Limb (tissue), 2 donors: Measurements from ENCODE around the gene MEAK7.

Experiments
- DNase-seq, 2 donors: peaks; one replicate each; pipeline ENCODE4 v3.0.0-alpha.2; 2016; ENCODE audit errors: extremely low spot score in 2 of 2

The MEAK7 gene

DNA sequence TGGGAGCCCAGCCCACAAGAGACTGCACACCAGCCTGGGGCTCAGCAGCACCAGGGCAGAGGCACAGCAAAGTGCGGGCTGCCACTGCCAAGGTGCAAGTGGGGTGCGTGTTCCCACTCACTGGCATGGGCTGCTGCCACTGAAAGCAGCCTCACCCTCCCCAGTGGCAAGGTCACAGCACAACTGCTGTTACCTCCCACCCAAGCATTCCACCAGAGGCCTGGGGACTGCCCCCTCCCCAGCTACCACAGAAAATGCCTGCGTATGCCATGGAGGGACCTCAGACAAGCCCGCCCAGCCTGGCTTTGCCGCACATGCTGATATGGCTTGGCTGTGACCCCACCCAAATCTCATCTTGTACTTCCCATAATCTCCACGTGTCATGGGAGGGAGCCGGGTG lies 33.1 kb downstream of the MEAK7 start:
- no peak for DNase-seq

DNA sequence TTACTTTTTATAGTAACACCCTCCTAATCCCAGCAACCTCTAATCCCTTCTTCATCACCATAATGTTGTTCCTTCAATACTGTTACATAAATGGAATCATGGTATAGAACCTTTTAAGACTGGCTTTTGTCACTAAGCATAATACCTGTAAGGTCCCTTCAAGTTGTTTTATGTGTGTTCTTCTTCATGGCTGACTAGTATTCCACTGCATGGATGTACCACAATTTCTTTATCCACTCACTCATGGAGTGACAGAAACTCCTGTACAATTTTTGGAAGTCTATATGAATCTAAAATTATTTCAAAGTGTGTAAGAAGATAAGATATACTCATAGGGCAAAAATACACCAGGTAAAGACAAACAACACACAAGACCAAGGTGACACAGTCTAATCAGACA lies 36.8 kb downstream of the MEAK7 start:
- no peak for DNase-seq

DNA sequence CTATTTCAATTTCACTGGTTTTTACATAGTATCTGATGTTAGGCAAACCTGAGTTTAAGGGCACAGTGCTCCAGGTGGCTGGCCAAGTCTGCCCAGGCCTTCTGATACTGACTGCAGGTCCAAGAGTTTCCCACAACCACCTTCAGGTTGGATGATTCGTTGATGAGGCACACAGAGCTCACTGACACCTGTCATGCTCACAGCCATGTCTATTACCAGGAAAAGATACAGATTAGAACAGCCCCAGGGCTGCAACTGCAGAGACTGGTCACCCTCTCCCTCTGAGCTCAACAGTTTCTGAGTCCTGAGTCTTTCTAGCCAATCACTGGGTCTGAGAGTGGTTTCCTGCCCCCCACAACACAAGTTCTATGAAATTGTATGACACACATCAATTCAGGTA lies 37.2 kb downstream of the MEAK7 start:
- DNase-seq, result no peak

DNA sequence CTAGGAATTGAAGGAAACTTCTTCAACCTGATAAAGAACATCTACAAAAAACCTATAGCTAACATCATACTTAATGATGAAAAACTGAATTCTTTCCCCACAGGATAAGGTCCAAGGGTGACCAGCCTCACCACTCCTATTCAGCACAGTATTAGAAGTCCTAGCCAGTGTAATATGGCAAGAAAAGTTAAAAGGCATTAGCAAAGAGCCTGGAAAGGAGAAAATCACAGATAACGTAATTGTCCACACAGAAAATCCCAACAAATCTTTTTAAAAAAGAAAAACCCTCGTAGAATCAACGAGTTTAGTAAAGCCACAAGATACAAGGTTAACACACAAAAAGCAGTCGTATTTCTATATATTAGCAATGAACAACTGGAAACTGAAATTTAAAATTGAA lies 37.8 kb downstream of the MEAK7 start:
- no peak for DNase-seq

DNA sequence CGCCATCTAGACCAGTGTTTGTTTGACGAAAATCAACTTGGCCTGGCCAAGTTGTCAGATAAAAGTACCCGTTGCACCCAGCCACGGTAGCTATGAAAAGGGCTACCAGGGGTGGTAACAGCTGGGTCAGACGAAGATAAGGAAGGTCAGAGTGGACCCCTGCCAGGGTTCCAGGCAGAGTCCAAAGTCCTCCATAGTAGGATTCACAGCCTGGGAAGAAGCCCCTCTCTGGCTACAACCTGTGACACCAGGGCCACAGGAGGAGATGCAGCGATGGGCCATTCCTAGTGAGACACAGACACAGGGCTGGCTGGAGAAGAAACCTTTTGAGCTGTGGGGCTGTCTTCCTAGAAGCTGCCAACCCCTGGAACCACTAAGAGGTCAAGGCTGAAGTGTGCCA lies 39.3 kb downstream of the MEAK7 start:
- no peak for DNase-seq

DNA sequence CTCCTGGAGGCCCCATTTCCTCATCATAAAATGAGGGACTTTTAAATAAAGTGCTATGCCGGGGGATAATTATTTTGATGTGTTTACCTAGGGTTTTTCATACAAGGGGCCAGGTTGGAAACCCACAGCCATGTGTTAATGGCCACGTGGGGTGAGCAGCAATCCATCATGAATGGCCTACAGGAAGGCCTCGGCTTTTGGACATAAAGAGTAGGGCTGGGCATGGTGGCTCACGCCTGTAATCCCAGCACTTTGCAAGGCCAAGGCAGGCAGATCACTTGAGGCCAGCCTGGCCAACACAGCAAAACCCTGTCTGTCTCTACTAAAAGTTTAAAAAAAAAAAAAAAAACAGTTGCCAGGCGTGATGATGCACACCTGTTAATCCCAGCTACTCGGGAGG lies 40.3 kb downstream of the MEAK7 start:
- no peak for DNase-seq

DNA sequence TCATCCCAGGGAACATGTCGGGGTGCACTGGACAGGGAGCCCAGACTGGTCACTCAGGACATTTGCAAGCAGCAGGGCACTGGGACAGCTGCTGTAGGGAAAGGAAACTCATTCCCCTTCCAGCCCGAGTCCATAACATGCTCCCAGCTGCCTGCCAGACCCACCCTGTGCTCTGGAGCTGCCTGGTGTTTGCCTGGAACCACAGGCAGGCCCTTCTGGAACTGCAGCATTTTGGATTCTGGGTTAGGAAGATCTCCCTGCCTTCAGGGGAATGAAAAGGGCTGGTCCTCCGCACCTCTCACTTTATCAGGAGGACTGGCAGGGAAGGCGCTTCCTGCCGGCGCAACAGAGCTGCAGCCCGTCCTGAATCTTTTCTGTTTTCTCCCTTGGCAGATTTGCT lies 41.2 kb downstream of the MEAK7 start:
- DNase-seq, result peak in 1 of 2 donors; percentile 18

DNA sequence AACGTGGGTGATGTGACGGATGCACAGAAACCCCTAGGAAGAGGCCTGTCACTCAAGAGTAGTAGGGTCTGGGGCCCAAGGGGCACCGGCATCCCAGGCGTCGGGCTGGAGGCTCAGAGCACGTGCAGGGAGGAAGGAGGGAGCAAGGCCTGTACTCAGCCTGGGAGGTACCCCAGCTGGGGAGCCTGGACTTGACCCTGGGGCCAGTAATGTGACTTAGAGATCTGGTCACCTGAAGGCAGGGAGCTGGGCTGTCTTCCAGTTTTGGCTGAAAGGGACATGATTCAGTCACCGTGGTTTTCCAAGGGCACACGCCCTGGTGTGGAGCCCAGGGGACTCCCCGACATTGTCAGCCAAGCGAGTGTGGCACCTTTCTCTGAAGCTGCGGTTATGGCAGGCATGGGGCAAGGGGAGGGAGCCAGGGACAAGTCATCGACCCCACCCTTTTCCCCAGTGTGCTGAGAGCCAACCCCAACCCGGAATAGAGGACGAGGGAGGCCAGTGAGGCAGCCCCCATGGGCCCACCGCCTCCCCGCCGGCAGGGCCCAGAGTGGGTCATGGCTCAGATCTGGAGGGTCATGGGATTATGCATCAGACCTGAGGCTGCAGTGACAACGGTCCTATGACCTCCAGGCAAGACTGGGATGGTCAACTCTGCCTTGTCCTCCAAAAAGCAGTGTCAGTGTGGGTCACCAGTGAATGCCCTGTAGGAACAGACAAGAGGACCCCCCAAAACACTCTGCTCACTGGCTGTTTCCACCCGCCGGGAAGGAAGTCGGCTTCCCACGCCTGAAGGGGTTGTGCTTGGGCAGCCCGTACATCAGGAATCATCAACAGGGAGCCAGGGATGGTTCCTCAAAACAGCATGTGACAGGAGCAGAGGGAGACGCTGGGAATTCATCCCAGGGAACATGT lies 41.9 kb downstream of the MEAK7 start:
- no peak for DNase-seq

DNA sequence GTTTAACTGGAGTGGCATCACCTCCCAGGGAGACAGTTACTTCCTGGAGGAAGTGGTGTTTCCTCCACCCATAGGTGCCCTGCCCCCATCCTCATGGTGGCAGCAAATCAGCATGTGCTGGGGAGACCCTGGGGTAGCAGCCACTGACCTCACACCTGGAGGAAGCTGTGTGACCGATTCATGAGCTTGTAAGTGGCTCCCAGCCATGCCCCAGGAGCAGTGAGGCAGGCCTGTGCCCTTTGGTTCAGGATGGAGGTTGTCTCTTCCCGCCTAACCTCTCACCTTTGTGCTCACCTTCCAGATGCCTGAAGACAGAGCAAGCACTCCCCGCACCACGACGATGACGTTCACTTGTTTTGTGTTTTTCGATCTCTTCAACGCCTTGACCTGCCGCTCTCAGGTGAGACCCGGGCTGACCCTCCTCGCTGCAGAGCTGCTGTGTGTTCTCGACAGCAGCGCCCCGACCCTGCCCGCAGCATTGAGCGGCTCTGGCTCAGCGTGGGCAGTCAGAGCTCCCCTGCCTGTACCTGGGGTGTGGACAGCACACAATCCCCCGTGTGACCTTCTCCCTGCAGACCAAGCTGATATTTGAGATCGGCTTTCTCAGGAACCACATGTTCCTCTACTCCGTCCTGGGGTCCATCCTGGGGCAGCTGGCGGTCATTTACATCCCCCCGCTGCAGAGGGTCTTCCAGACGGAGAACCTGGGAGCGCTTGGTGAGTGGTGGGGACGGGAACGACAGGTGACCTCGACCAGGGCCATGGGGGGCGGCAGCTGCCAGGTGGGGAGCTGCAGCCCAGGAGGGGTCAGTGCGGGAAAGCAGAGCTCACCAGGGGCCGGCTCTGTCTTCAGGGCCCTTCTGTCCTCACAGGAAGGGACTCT lies 42.8 kb downstream of the MEAK7 start:
- DNase-seq, result no peak

DNA sequence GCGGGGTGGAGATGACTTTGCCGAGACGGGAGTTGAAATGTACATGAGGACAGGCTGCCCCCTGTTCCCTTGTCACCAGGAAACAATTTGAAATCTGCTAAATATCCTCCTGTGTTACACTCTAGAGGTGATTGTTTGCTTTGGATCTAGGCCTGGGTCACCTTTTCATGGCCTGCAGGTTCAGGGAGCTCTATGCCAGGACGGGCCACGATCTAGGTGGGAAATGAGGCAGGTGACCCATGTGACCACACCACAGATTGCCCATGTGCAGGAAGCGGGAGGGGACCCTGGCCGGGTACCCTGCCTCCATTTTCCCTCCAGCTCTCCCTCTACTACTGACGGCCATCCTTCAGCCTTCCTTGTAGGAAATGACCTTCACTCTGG lies 43.4 kb downstream of the MEAK7 start:
- no peak for DNase-seq

DNA sequence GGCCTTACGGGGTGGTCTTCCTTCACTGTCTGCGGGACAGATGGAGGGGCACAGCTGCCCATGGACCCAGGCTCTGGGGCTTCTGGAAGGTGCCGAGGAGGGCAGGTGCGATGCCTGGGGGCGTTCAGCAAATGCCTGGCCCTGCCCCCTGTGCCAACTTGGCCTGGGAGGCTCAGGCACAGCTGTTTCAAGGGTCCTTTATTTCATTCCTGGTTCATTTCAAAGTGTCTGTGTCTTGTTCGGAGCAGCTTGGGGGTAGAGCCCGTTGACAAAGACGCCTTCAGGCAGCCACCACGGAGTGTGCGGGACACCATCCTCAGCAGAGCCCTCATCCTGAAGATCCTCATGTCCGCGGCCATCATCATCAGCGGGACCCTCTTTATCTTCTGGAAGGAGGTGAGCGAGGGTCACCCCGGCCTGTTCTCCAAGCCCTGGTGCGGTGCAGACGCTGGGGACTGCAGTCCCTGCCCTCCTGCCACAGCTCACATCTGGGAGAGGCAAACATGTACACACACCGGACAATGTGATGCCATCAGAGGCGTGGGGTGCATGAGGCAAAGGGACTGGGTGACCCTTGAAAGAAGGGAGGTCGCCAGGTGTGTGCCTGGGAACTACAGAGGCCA lies 43.9 kb downstream of the MEAK7 start:
- no peak for DNase-seq

DNA sequence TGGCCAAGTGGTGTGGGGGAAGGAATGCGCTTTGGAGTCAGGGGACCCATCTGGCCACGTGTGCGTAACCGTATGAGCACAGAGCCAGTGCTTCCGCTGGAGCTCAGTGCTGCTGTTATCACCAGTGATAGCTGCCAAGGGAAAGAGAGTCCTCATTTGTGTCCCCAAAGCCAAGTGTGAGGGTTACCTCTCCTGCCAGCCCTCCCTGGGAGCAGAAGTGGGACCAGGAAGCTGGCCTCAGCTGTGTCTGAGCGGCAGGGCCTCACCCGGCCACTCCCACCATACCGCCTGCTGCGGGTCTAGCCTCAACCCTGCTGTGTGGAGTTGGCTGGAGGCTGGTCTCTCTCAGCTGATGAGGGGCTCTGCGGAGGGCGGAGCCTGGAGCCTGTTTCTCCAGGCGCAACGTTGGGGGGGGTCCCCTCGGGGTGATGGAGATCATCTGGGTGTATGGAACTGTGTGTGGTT lies 44.5 kb downstream of the MEAK7 start:
- peak in 1 of 2 donors; percentile 13 for DNase-seq

DNA sequence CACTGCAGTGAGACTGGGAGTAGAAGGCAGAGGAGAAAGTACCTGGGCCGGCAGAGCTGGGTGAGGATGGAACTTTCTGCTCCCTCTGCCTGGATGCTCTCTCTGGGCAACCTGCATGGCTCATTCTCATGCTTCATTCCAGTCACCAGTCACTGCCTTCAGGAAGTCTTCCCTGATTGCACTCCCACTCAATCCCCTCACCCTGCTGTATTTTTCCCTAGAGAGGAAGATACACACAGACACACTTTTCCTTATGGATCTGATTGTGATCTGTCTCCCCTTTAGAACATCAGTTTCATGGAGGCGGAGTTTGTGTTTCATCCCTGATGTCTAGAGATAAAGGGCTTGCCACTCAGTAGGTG lies 44.9 kb downstream of the MEAK7 start:
- no peak for DNase-seq

DNA sequence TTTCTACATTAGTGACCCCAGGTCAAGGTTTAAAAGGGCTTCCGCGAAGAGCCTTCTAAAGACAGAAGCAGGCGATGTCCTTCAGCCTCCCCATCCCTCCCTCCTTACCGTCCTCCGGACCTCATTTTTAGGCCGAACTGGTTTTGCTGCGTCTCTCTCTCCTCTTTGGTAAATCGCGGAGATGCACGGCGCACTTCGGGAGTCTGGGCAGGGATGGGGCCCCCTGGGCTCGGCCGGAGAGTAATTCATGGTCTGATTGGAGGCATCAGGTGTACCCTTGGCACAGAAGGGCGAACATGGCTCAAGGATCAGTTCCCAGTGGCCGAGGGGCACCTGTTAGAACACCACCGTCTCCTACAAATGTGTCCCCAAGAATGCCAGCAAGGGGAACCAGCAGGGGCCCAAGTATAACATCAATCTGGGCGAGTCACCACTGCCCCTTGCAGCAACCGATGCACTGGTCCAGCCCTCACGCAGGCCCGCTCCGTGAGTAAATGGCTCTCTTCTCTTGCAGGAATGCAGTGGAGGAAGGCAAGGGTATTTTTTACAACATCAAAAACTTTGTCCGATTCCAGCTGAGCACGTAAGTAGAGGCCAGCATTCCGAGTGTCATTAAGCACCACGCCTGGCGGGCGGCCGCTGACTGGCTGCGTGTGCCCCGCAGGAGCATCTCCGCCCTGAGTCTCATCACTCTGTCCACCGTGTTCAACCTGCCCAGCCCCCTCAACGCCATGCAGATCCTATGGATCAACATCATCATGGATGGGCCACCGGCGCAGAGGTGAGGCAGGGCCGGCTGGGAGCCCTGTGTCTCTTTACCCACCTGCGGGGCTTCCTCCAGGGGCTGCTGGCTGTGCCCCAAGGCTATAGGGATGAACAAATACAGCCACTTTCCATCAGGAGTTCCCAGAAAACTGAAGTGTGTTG lies 45.6 kb downstream of the MEAK7 start:
- DNase-seq, result no peak

DNA sequence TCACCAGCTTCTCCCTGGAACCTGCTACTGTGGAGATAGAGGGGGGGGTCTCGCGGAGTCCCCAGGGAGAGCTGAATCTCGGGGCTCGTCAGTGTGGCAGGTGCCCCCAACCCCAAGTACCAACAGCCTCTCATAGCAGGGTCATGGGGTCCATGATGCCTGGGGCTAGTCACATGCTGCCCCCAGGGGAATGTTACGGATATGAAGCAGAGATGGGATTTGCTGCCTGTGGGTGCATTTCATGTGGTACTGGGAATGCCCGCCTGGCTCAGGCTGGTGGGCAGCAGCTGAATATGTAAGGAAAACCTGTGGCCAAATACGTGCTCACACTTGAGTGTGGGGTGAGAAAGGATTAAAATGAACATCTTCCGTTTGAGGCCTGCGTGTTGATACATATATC lies 49.4 kb downstream of the MEAK7 start:
- DNase-seq, result no peak
